ENCODE data around the gene MBOAT7.
A peak's percentile ranks its signal among the peaks of the same experiment; 100 is the strongest.

The MBOAT7 gene

DNA sequence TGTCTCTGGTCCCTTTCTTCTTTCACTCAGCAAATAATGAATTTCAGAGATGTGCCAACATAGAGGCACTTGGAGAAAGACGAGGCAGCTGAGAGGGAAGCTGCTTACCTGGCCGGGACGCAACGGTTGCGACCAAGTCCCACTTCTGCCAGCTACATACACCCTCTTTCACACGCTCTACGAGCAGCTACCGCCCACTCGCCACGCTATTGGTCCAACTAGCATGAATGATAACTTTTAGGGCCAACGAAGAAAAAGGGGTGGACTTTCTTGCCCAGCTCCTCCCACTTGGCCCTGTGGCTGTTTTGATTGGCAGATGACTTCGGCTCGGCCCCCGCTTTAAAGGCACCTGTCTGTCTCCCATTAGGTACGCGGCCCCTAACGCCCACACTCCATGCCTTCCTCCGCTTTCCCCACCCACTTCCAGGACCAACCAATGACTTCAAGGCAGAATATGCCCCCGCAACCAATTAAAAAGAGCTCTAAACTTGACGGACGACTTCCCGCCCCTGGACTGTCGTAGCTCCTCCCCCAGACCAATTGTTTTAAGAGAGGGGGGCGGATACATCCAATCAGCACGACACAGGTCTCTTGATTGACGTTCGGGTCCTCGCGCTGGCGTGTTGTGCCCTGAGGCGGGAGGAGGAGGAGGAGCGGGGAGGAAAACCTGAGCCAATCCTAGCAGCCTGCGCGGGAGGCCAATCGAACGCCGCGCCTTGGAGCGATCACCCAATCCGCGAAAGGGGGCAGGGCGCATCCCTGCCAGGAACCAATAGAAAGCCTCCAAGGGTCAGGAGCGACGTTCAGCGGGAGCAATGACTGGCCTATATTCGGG, 52.3 kb downstream of the MBOAT7 start:
- TF ChIP-seq CTCF (IDR thresholded peaks at IDR 0.05) = peak; percentile 32
- H3K27ac ChIP-seq = peak overlapping the region; percentile 91
- no peaks in the 10 kb centered on the region for H3K9me3 ChIP-seq
- peaks cover 4% of the 10 kb centered on the region for H3K27me3 ChIP-seq
- H3K36me3 ChIP-seq = peaks cover 7% of the 10 kb centered on the region
- peaks cover 34 to 37% of the 10 kb centered on the region in 2 experiments for H3K4me1 ChIP-seq (ENCODE audit: control insufficient read depth in 1 of 2, insufficient read depth in 1 of 2, low read depth in 1 of 2, low read length in 1 of 2)
- peak overlapping the region; percentile 76 to 99 for H3K4me3 ChIP-seq (ENCODE audit: low read depth in 1 of 2, low read length in 1 of 2)

DNA sequence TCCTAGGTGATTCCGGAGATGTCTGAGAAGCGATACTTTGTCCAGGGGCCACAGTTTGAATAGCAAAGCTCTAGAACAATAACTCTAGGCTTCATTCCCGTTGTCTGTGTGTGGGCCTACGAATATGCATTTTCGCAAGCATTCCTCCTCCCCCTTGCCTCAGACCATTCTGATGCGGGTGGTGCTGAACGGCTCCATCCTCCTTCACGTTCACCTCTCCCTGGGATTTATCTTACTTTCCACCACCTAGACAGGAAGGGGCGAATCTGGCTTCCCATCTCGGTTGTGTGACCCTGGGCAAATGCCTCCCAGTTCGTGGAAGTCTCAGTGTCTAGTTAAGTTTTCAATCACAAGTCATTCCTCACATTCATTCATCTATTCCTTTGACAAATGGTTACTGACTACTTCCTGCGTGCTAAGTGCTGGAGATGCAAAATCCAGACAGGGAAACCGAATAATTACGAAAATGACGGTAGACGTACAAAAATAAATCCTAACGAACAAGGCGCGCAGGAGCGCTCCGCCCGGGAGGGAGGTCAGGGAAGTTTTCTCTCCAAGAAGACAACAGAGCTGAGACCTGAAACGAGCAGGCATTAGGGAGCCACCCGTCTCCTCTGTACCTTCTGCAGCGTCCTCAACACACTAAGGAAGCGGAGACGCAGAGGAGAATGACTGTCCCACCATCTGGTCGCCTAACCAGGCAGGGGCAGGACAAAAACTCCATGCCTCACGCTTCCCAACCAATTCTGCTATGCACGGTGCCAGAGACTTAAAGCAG, 53.1 kb downstream of the MBOAT7 start:
- Histone ChIP-seq H3K27ac (peak overlapping the region; percentile 91), H3K27me3 (peaks cover 4% of the 10 kb centered on the region), H3K4me3 (ENCODE audit: low read depth in 1 of 2, low read length in 1 of 2) (peak overlapping the region; percentile 58 to 64), H3K4me1 (ENCODE audit: control insufficient read depth in 1 of 2, insufficient read depth in 1 of 2, low read depth in 1 of 2, low read length in 1 of 2) (peaks cover 34 to 37% of the 10 kb centered on the region in 2 experiments), H3K36me3 (peaks cover 14% of the 10 kb centered on the region), H3K9me3 (no peaks in the 10 kb centered on the region)
- no peak for TF ChIP-seq CTCF (IDR thresholded peaks at IDR 0.05)

- peaks cover 32% of the 10 kb centered on the region for H3K36me3 ChIP-seq
- H3K4me1 ChIP-seq (ENCODE audit: control insufficient read depth in 1 of 2, insufficient read depth in 1 of 2, low read depth in 1 of 2, low read length in 1 of 2) = peaks cover 23 to 25% of the 10 kb centered on the region in 2 experiments
- TF ChIP-seq CTCF (IDR thresholded peaks at IDR 0.05) = no peak
- no peak overlapping the region for H3K27ac ChIP-seq
- H3K4me3 ChIP-seq (ENCODE audit: low read depth in 1 of 2, low read length in 1 of 2) = no peak overlapping the region
- H3K27me3 ChIP-seq = peaks cover 4% of the 10 kb centered on the region
- H3K9me3 ChIP-seq = no peaks in the 10 kb centered on the region
Measured at GRCh38 chr19:54133957-54134590, 55.3 kb downstream of the MBOAT7 start.

DNA sequence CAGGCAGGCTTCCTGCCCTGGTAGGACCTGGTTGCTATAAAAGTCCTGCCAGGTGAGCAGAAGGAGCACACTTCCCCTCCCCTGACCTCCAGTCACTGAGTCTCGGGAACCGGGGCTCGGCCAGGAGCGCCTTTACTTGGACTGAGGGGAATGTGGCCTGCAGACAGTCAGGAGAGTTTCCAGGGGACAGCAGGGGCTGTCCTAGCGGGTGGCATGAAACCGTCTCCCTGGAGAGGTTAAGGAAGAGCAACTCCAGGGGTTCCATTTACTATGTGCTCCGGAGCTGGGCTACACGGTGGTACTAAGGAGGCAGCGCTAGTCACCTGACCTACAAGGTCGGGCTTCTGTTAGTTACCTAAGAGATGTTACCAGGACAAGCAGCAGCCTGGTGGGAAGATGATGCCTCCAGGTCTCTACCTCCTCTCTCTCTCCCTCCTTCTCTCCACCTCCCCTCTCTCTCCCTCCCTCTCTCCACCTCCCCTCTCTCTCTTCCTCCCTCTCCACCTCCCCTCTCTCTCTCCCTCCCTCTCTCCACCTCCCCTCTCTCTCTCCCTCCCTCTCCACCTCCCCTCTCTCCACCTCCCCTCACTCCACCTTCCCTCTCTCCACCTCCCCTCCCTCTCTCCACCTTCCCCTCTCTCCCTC, 55.9 kb downstream of the MBOAT7 start:
- H3K27ac ChIP-seq = no peak overlapping the region
- H3K36me3 ChIP-seq = peaks cover 38% of the 10 kb centered on the region
- peaks cover 16 to 19% of the 10 kb centered on the region in 2 experiments for H3K4me1 ChIP-seq (ENCODE audit: control insufficient read depth in 1 of 2, insufficient read depth in 1 of 2, low read depth in 1 of 2, low read length in 1 of 2)
- H3K9me3 ChIP-seq = no peaks in the 10 kb centered on the region
- no peak for TF ChIP-seq CTCF (IDR thresholded peaks at IDR 0.05)
- H3K27me3 ChIP-seq = peaks cover 4% of the 10 kb centered on the region
- H3K4me3 ChIP-seq (ENCODE audit: low read depth in 1 of 2, low read length in 1 of 2) = no peak overlapping the region

GRCh38 chr19:54129617-54129996, 59.8 kb downstream of the MBOAT7 start:
- H3K36me3 ChIP-seq = peaks cover 76% of the 10 kb centered on the region
- no peaks in the 10 kb centered on the region for H3K27me3 ChIP-seq
- H3K4me3 ChIP-seq (ENCODE audit: low read depth in 1 of 2, low read length in 1 of 2) = no peak overlapping the region
- TF ChIP-seq CTCF (IDR thresholded peaks at IDR 0.05) = no peak
- H3K27ac ChIP-seq = no peak overlapping the region
- H3K9me3 ChIP-seq = no peaks in the 10 kb centered on the region
- no peaks in the 10 kb centered on the region for H3K4me1 ChIP-seq (ENCODE audit: control insufficient read depth in 1 of 2, insufficient read depth in 1 of 2, low read depth in 1 of 2, low read length in 1 of 2)
